ENCODE data around the gene NUPR1.

NUPR1 gene

GRCh38 chr16:28558456-28558855, 19.7 kb upstream of the NUPR1 start:
- Histone ChIP-seq H3K36me3 (replicated peaks; ENCODE audit: insufficient read depth, low read length) (no peaks in the 10 kb centered on the region), H3K9me2 (replicated peaks; ENCODE audit: insufficient read depth, low read length) (no peaks in the 10 kb centered on the region)

GRCh38 chr16:28556914-28557320, 18.1 kb upstream of the NUPR1 start:
- no peaks in the 10 kb centered on the region for H3K27me3 ChIP-seq (replicated peaks; ENCODE audit: insufficient read depth, low read length)
- H3K27ac ChIP-seq (ENCODE audit: low read length) = no peak overlapping the region
- TF ChIP-seq EZH2phosphoT487 (IDR thresholded peaks at IDR 0.05; ENCODE audit: low read length) (no peak), EZH2 (optimal IDR thresholded peaks at IDR 0.05; ENCODE audit: low read depth, low read length) (no peak)
- DNase-seq = no peak
- H3K79me2 ChIP-seq (ENCODE audit: low read length) = peaks cover 15% of the 10 kb centered on the region
- H3F3A ChIP-seq (ENCODE audit: insufficient read depth, low read length) = no peaks in the 10 kb centered on the region
- no peaks in the 10 kb centered on the region for H3K36me3 ChIP-seq (replicated peaks; ENCODE audit: insufficient read depth, low read length)
- no peaks in the 10 kb centered on the region for H3K9me2 ChIP-seq (replicated peaks; ENCODE audit: insufficient read depth, low read length)
- no peak overlapping the region for H3K4me3 ChIP-seq (ENCODE audit: low read length)
- H3K4me2 ChIP-seq (ENCODE audit: low read depth, low read length) = no peak overlapping the region
- no peak overlapping the region for H3K9ac ChIP-seq (ENCODE audit: low read length)
- no peaks in the 10 kb centered on the region for H4K20me1 ChIP-seq (ENCODE audit: insufficient read depth, low read length)
- no peak overlapping the region for H2AFZ ChIP-seq (ENCODE audit: low read length)
- H3K4me1 ChIP-seq (ENCODE audit: low read length) = no peaks in the 10 kb centered on the region
- H3K9me3 ChIP-seq (replicated peaks; ENCODE audit: insufficient read depth, low read length) = no peaks in the 10 kb centered on the region

More at GRCh38 chr16:28558456-28558855, 19.7 kb upstream of the NUPR1 start:
- H3K4me1 ChIP-seq (ENCODE audit: low read length) = no peaks in the 10 kb centered on the region
- no peak for DNase-seq
- H3K79me2 ChIP-seq (ENCODE audit: low read length) = peaks cover 15% of the 10 kb centered on the region
- no peak overlapping the region for H2AFZ ChIP-seq (ENCODE audit: low read length)
- H3K4me3 ChIP-seq (ENCODE audit: low read length) = no peak overlapping the region
- H3K27me3 ChIP-seq (replicated peaks; ENCODE audit: insufficient read depth, low read length) = no peaks in the 10 kb centered on the region
- no peaks in the 10 kb centered on the region for H3K9me3 ChIP-seq (replicated peaks; ENCODE audit: insufficient read depth, low read length)
- H4K20me1 ChIP-seq (ENCODE audit: insufficient read depth, low read length) = no peaks in the 10 kb centered on the region
- TF ChIP-seq CTCF (IDR thresholded peaks at IDR 0.05; ENCODE audit: low read length) = no peak
- H3K27ac ChIP-seq (ENCODE audit: low read length) = no peak overlapping the region
- no peak overlapping the region for H3K4me2 ChIP-seq (ENCODE audit: low read depth, low read length)
- no peaks in the 10 kb centered on the region for H3F3A ChIP-seq (ENCODE audit: insufficient read depth, low read length)
- H3K9ac ChIP-seq (ENCODE audit: low read length) = no peak overlapping the region

- Histone ChIP-seq H3K4me3 (ENCODE audit: low read length) (no peak overlapping the region), H3K27me3 (replicated peaks; ENCODE audit: insufficient read depth, low read length) (no peaks in the 10 kb centered on the region), H3K9ac (ENCODE audit: low read length) (no peak overlapping the region), H3K27ac (ENCODE audit: low read length) (no peak overlapping the region), H3K4me2 (ENCODE audit: low read depth, low read length) (no peak overlapping the region), H3K9me3 (replicated peaks; ENCODE audit: insufficient read depth, low read length) (no peaks in the 10 kb centered on the region), H4K20me1 (ENCODE audit: insufficient read depth, low read length) (no peaks in the 10 kb centered on the region), H3K4me1 (ENCODE audit: low read length) (no peaks in the 10 kb centered on the region), H2AFZ (ENCODE audit: low read length) (no peak overlapping the region), H3K9me2 (replicated peaks; ENCODE audit: insufficient read depth, low read length) (no peaks in the 10 kb centered on the region), H3K79me2 (ENCODE audit: low read length) (peaks cover 15% of the 10 kb centered on the region), H3F3A (ENCODE audit: insufficient read depth, low read length) (no peaks in the 10 kb centered on the region), H3K36me3 (replicated peaks; ENCODE audit: insufficient read depth, low read length) (no peaks in the 10 kb centered on the region)
- no peak for DNase-seq
- TF ChIP-seq EZH2phosphoT487 (IDR thresholded peaks at IDR 0.05; ENCODE audit: low read length) = no peak
- no peak for TF ChIP-seq CTCF (IDR thresholded peaks at IDR 0.05; ENCODE audit: low read length)
- TF ChIP-seq EZH2 (optimal IDR thresholded peaks at IDR 0.05; ENCODE audit: low read depth, low read length) = no peak
Observed at GRCh38 chr16:28555561-28555960, 16.8 kb upstream of the NUPR1 start.

- Histone ChIP-seq H2AFZ (ENCODE audit: low read length) (peak overlapping the region; percentile 55), H3K4me2 (ENCODE audit: low read depth, low read length) (peak overlapping the region; percentile 70; the same call in 1 of the 2 replicates), H3K27ac (ENCODE audit: low read length) (no peak overlapping the region), H3K4me1 (ENCODE audit: low read length) (no peaks in the 10 kb centered on the region), H4K20me1 (ENCODE audit: insufficient read depth, low read length) (no peaks in the 10 kb centered on the region), H3K9me2 (replicated peaks; ENCODE audit: insufficient read depth, low read length) (no peaks in the 10 kb centered on the region), H3K79me2 (ENCODE audit: low read length) (peaks cover 15% of the 10 kb centered on the region), H3K4me3 (ENCODE audit: low read length) (peak overlapping the region; percentile 56), H3K27me3 (replicated peaks; ENCODE audit: insufficient read depth, low read length) (no peaks in the 10 kb centered on the region), H3K36me3 (replicated peaks; ENCODE audit: insufficient read depth, low read length) (no peaks in the 10 kb centered on the region), H3K9me3 (replicated peaks; ENCODE audit: insufficient read depth, low read length) (no peaks in the 10 kb centered on the region), H3F3A (ENCODE audit: insufficient read depth, low read length) (no peaks in the 10 kb centered on the region), H3K9ac (ENCODE audit: low read length) (peak overlapping the region; percentile 37; the same call in 1 of the 2 replicates)
- TF ChIP-seq EZH2phosphoT487 (IDR thresholded peaks at IDR 0.05; ENCODE audit: low read length) (no peak), EZH2 (optimal IDR thresholded peaks at IDR 0.05; ENCODE audit: low read depth, low read length) (no peak), CTCF (IDR thresholded peaks at IDR 0.05; ENCODE audit: low read length) (no peak)
- peak; percentile 20 for DNase-seq
Observed at GRCh38 chr16:28554634-28555423, 16.1 kb upstream of the NUPR1 start.

Data from MM.1S (cell line).